ENCODE data around the gene FBXO31. TPM values are rescaled to one million over a fixed set of nuclear protein-coding genes. Genes with fewer than 3 reads are reported as not detected.

Gene FBXO31
- total and polyA plus RNA-seq, 2 of the 13 experiments (the other 11 are each of a cell fraction or from before 2014, with no cell fraction given) = 92.4 to 101 TPM

DNA sequence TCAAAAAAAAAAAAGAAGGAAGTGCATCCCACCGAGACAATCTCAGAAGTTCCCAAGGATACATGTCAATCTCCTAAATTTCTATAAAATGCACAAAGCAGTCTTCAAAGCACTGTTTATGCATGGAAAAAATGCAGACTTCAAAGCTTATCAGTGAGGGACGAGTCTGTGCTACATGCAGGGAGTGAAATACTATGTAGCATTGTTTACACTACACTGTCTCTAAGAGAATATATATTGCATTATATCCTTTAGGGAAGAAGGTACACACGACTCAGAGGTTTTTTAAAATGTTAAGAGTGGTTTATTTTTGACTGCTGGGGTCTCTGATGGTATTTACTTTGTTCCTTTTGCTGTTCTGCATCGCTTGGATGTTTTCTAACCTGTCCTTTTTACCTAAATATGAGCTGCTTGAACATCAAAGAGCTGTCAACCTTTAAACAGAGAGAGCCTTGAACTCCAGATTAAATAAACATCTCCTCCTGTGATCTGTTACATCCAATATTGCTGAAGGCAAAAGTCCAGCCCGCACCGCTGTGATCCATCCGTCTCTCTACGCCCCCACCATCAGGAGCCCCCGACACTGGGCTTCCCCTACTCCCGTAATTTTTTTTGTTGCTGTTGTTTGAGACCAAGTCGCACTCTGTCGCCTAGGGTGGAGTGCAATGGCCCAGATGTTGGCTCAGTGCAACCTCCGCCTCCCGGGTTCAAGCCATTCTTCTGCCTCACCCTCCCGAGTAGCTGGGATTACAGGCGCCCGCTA lies 1.4 kb downstream of the FBXO31 start (continued):
- TF ChIP-seq ZNF207 (IDR thresholded peaks at IDR 0.05; ENCODE audit: borderline replicate concordance) (no peak), FOXA3 (CRISPR knock-in tag; IDR thresholded peaks at IDR 0.05) (peak; percentile 99), ZSCAN21 (CRISPR knock-in tag; IDR thresholded peaks at IDR 0.05; ENCODE audit: borderline replicate concordance) (peak; percentile 60; the same call in 1 of the 2 replicates), SSRP1 (CRISPR knock-in tag; IDR thresholded peaks at IDR 0.05) (peak; percentile 34; the same call in 1 of the 2 replicates), SIX1 (CRISPR knock-in tag; IDR thresholded peaks at IDR 0.05; ENCODE audit: borderline replicate concordance) (peak; percentile 100), GPN1 (CRISPR knock-in tag; IDR thresholded peaks at IDR 0.05; ENCODE audit: borderline replicate concordance) (no peak), ZNF331 (CRISPR knock-in tag; IDR thresholded peaks at IDR 0.05) (no peak), GTF2F1 (IDR thresholded peaks at IDR 0.05; ENCODE audit: low read length) (0 out of 2 replicates have a peak, but pooled peaks have one; percentile 42), MXD4 (CRISPR knock-in tag; IDR thresholded peaks at IDR 0.05) (peak; percentile 78), NFE2 (CRISPR knock-in tag; IDR thresholded peaks at IDR 0.05) (no peak), ELF3 (CRISPR knock-in tag; IDR thresholded peaks at IDR 0.05) (peak; percentile 87), ZNF616 (CRISPR knock-in tag; IDR thresholded peaks at IDR 0.05; ENCODE audit: low read depth) (no peak), SUZ12 (IDR thresholded peaks at IDR 0.05; ENCODE audit: low read depth, low read length) (no peak)
- TF ChIP-seq, protein P1, sequence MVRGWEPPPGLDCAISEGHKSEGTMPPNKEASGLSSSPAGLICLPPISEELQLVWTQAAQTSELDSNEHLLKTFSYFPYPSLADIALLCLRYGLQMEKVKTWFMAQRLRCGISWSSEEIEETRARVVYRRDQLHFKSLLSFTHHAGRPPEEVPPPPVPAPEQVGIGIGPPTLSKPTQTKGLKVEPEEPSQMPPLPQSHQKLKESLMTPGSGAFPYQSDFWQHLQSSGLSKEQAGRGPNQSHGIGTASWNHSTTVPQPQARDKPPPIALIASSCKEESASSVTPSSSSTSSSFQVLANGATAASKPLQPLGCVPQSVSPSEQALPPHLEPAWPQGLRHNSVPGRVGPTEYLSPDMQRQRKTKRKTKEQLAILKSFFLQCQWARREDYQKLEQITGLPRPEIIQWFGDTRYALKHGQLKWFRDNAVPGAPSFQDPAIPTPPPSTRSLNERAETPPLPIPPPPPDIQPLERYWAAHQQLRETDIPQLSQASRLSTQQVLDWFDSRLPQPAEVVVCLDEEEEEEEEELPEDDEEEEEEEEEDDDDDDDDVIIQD (CRISPR knock-in tag; IDR thresholded peaks at IDR 0.05; ENCODE audit: low read depth) = peak; percentile 20; the same call in 1 of the 2 replicates
- TF ChIP-seq, protein P2, sequence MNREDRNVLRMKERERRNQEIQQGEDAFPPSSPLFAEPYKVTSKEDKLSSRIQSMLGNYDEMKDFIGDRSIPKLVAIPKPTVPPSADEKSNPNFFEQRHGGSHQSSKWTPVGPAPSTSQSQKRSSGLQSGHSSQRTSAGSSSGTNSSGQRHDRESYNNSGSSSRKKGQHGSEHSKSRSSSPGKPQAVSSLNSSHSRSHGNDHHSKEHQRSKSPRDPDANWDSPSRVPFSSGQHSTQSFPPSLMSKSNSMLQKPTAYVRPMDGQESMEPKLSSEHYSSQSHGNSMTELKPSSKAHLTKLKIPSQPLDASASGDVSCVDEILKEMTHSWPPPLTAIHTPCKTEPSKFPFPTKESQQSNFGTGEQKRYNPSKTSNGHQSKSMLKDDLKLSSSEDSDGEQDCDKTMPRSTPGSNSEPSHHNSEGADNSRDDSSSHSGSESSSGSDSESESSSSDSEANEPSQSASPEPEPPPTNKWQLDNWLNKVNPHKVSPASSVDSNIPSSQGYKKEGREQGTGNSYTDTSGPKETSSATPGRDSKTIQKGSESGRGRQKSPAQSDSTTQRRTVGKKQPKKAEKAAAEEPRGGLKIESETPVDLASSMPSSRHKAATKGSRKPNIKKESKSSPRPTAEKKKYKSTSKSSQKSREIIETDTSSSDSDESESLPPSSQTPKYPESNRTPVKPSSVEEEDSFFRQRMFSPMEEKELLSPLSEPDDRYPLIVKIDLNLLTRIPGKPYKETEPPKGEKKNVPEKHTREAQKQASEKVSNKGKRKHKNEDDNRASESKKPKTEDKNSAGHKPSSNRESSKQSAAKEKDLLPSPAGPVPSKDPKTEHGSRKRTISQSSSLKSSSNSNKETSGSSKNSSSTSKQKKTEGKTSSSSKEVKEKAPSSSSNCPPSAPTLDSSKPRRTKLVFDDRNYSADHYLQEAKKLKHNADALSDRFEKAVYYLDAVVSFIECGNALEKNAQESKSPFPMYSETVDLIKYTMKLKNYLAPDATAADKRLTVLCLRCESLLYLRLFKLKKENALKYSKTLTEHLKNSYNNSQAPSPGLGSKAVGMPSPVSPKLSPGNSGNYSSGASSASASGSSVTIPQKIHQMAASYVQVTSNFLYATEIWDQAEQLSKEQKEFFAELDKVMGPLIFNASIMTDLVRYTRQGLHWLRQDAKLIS (CRISPR knock-in tag; IDR thresholded peaks at IDR 0.05) = peak; percentile 95
- TF ChIP-seq, protein P3, sequence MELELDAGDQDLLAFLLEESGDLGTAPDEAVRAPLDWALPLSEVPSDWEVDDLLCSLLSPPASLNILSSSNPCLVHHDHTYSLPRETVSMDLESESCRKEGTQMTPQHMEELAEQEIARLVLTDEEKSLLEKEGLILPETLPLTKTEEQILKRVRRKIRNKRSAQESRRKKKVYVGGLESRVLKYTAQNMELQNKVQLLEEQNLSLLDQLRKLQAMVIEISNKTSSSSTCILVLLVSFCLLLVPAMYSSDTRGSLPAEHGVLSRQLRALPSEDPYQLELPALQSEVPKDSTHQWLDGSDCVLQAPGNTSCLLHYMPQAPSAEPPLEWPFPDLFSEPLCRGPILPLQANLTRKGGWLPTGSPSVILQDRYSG (CRISPR knock-in tag; IDR thresholded peaks at IDR 0.05) = peak; percentile 33; the same call in 1 of the 2 replicates
- TF ChIP-seq, protein P4, sequence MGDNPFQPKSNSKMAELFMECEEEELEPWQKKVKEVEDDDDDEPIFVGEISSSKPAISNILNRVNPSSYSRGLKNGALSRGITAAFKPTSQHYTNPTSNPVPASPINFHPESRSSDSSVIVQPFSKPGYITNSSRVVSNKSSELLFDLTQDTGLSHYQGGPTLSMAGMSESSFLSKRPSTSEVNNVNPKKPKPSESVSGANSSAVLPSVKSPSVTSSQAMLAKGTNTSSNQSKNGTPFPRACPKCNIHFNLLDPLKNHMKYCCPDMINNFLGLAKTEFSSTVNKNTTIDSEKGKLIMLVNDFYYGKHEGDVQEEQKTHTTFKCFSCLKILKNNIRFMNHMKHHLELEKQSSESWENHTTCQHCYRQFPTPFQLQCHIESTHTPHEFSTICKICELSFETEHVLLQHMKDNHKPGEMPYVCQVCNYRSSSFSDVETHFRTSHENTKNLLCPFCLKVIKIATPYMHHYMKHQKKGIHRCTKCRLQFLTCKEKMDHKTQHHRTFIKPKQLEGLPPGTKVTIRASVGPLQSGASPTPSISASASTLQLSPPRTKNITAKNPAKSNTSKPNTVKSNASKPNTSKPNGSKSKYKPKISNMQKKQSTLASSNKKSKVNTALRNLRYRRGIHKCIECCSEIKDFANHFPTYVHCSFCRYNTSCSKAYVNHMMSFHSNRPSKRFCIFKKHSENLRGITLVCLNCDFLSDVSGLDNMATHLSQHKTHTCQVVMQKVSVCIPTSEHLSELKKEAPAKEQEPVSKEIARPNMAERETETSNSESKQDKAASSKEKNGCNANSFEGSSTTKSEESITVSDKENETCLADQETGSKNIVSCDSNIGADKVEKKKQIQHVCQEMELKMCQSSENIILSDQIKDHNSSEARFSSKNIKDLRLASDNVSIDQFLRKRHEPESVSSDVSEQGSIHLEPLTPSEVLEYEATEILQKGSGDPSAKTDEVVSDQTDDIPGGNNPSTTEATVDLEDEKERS (CRISPR knock-in tag; IDR thresholded peaks at IDR 0.05) = no peak; the same call in 1 of the 2 replicates
- TF ChIP-seq, protein P5, sequence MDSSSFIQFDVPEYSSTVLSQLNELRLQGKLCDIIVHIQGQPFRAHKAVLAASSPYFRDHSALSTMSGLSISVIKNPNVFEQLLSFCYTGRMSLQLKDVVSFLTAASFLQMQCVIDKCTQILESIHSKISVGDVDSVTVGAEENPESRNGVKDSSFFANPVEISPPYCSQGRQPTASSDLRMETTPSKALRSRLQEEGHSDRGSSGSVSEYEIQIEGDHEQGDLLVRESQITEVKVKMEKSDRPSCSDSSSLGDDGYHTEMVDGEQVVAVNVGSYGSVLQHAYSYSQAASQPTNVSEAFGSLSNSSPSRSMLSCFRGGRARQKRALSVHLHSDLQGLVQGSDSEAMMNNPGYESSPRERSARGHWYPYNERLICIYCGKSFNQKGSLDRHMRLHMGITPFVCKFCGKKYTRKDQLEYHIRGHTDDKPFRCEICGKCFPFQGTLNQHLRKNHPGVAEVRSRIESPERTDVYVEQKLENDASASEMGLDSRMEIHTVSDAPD (CRISPR knock-in tag; IDR thresholded peaks at IDR 0.05) = peak; percentile 83; the same call in 1 of the 2 replicates

Data from HepG2 (cell line).